ENCODE measurements around the gene SPC24. TPM values are rescaled to one million over a fixed set of nuclear protein-coding genes. Genes with fewer than 3 reads are reported as not detected.
"Not testable (repeated sequence)": the region's sequence is repeated elsewhere in the genome, so short reads cannot be mapped to it uniquely, and the experiment has no call there.

Gene SPC24
- total RNA-seq, 1 donor from 2014 or later, result 8.6 TPM

GRCh38 chr19:11194656-11195558 is 39.3 kb upstream of the SPC24 start:
- no peak for ATAC-seq
- intact Hi-C loops (cut with DNase I), result no loop called here
- DNase-seq (ENCODE audit: missing footprints), result no peak

GRCh38 chr19:11194173-11194572 is 38.6 kb upstream of the SPC24 start:
- intact Hi-C loops (cut with DNase I), result no loop called here
- no peak for ATAC-seq
- DNase-seq (ENCODE audit: missing footprints), result no peak

GRCh38 chr19:11192957-11193939 is 37.7 kb upstream of the SPC24 start:
- DNase-seq (ENCODE audit: missing footprints), result no peak
- intact Hi-C loops (cut with DNase I), result no loop called here
- ATAC-seq, result no peak

GRCh38 chr19:11191934-11192333 is 36.4 kb upstream of the SPC24 start:
- intact Hi-C loops (cut with DNase I), result no loop called here
- ATAC-seq (no peak), DNase-seq (ENCODE audit: missing footprints) (no peak)

- peak; percentile 81 for ATAC-seq
- intact Hi-C loops (cut with DNase I), result no loop called here
- DNase-seq (ENCODE audit: missing footprints), result peak; percentile 86
Observed at GRCh38 chr19:11191273-11191755, 35.7 kb upstream of the SPC24 start.

GRCh38 chr19:11190501-11190900 is 34.9 kb upstream of the SPC24 start:
- DNase-seq (ENCODE audit: missing footprints) (no peak), ATAC-seq (no peak)
- intact Hi-C loops (cut with DNase I), result no loop called here

- intact Hi-C loops (cut with DNase I), result no loop called here
- ATAC-seq (no peak), DNase-seq (ENCODE audit: missing footprints) (no peak)
Observed at GRCh38 chr19:11187441-11187840, 31.9 kb upstream of the SPC24 start.

- ATAC-seq, result no peak
- intact Hi-C loops (cut with DNase I), result no loop called here
- no peak for DNase-seq (ENCODE audit: missing footprints)
Observed at GRCh38 chr19:11182994-11183393, 27.4 kb upstream of the SPC24 start.

- DNase-seq (ENCODE audit: missing footprints) (no peak), ATAC-seq (no peak)
- intact Hi-C loops (cut with DNase I), result no loop called here
Observed at GRCh38 chr19:11181488-11181887, 25.9 kb upstream of the SPC24 start.

- intact Hi-C loops (cut with DNase I); DNase-seq (ENCODE audit: missing footprints): not testable (repeated sequence)
- ATAC-seq, result peak; percentile 38
Observed at GRCh38 chr19:11180975-11181374, 25.4 kb upstream of the SPC24 start.

- ATAC-seq, result peak; percentile 47
- no peak for DNase-seq (ENCODE audit: missing footprints)
- intact Hi-C loops (cut with DNase I), result no loop called here
Observed at GRCh38 chr19:11180346-11180745, 24.8 kb upstream of the SPC24 start.

- DNase-seq (ENCODE audit: missing footprints) (no peak), ATAC-seq (peak; percentile 11)
- intact Hi-C loops (cut with DNase I), result no loop called here
Observed at GRCh38 chr19:11179716-11180297, 24.2 kb upstream of the SPC24 start.

- DNase-seq (ENCODE audit: missing footprints); ATAC-seq; intact Hi-C loops (cut with DNase I): not testable (repeated sequence)
Observed at GRCh38 chr19:11179145-11179465, 23.5 kb upstream of the SPC24 start.

GRCh38 chr19:11177592-11177991 is 22.0 kb upstream of the SPC24 start:
- DNase-seq (ENCODE audit: missing footprints), result no peak
- no peak for ATAC-seq
- intact Hi-C loops (cut with DNase I), result no loop called here

- ATAC-seq (no peak), DNase-seq (ENCODE audit: missing footprints) (no peak)
- intact Hi-C loops (cut with DNase I), result no loop called here
Observed at GRCh38 chr19:11176466-11177193, 21.0 kb upstream of the SPC24 start.

- ATAC-seq, result no peak
- no peak for DNase-seq (ENCODE audit: missing footprints)
- intact Hi-C loops (cut with DNase I), result no loop called here
Observed at GRCh38 chr19:11175920-11176319, 20.3 kb upstream of the SPC24 start.

GRCh38 chr19:11174336-11174735 is 18.8 kb upstream of the SPC24 start:
- intact Hi-C loops (cut with DNase I), result no loop called here
- ATAC-seq, result no peak
- peak; percentile 20 for DNase-seq (ENCODE audit: missing footprints)

- ATAC-seq (no peak), DNase-seq (ENCODE audit: missing footprints) (no peak)
- intact Hi-C loops (cut with DNase I), result no loop called here
Observed at GRCh38 chr19:11173516-11174155, 18.1 kb upstream of the SPC24 start.

Data from Right ventricle myocardium inferior (tissue), 1 donor.